ENCODE measurements around the gene SRRD.

SRRD gene

GRCh38 chr22:26443901-26444690 lies 39.6 kb upstream of the SRRD start:
- no peak for TF ChIP-seq CTCF (IDR thresholded peaks at IDR 0.05; ENCODE audit: insufficient read depth, low read length, poor library complexity, severe bottlenecking)
- no peaks in the 10 kb centered on the region for H3K36me3 ChIP-seq (ENCODE audit: low read length)
- H3K79me2 ChIP-seq (ENCODE audit: insufficient read depth, low read length): no peaks in the 10 kb centered on the region
- no peak overlapping the region for H3K4me2 ChIP-seq (ENCODE audit: low read depth, low read length, poor library complexity, severe bottlenecking)
- H3K9me2 ChIP-seq (replicated peaks; ENCODE audit: insufficient read depth, low read length): no peaks in the 10 kb centered on the region
- H3K9me3 ChIP-seq (ENCODE audit: insufficient read depth, low read length): no peaks in the 10 kb centered on the region
- H4K20me1 ChIP-seq (ENCODE audit: low read depth, low read length): no peaks in the 10 kb centered on the region
- H3K27ac ChIP-seq (ENCODE audit: low read depth, low read length): no peak overlapping the region
- H3K27me3 ChIP-seq (ENCODE audit: low read length): no peaks in the 10 kb centered on the region
- no peaks in the 10 kb centered on the region for H3F3A ChIP-seq (ENCODE audit: insufficient read depth)
- no peak overlapping the region for H3K9ac ChIP-seq (ENCODE audit: low read length)
- H2AFZ ChIP-seq (ENCODE audit: low read depth, low read length, severe bottlenecking): no peak overlapping the region
- H3K4me3 ChIP-seq (ENCODE audit: insufficient read depth, low read length, poor library complexity, severe bottlenecking): no peak overlapping the region

GRCh38 chr22:26444777-26445176 lies 38.9 kb upstream of the SRRD start:
- Histone ChIP-seq H3K4me2 (ENCODE audit: low read depth, low read length, poor library complexity, severe bottlenecking) (no peak overlapping the region), H3K27me3 (ENCODE audit: low read length) (no peaks in the 10 kb centered on the region), H3K9me3 (ENCODE audit: insufficient read depth, low read length) (no peaks in the 10 kb centered on the region), H2AFZ (ENCODE audit: low read depth, low read length, severe bottlenecking) (no peak overlapping the region), H3K79me2 (ENCODE audit: insufficient read depth, low read length) (no peaks in the 10 kb centered on the region), H3K9me2 (replicated peaks; ENCODE audit: insufficient read depth, low read length) (no peaks in the 10 kb centered on the region), H3K36me3 (ENCODE audit: low read length) (no peaks in the 10 kb centered on the region), H4K20me1 (ENCODE audit: low read depth, low read length) (no peaks in the 10 kb centered on the region), H3K27ac (ENCODE audit: low read depth, low read length) (no peak overlapping the region), H3F3A (ENCODE audit: insufficient read depth) (no peaks in the 10 kb centered on the region), H3K9ac (ENCODE audit: low read length) (no peak overlapping the region), H3K4me3 (ENCODE audit: insufficient read depth, low read length, poor library complexity, severe bottlenecking) (no peak overlapping the region)
- TF ChIP-seq CTCF (IDR thresholded peaks at IDR 0.05; ENCODE audit: insufficient read depth, low read length, poor library complexity, severe bottlenecking) (no peak), EZH2phosphoT487 (conservative IDR thresholded peaks at IDR 0.05; ENCODE audit: low read length) (no peak)

- TF ChIP-seq CTCF (IDR thresholded peaks at IDR 0.05; ENCODE audit: insufficient read depth, low read length, poor library complexity, severe bottlenecking): no peak
- no peak for TF ChIP-seq EZH2phosphoT487 (conservative IDR thresholded peaks at IDR 0.05; ENCODE audit: low read length)
- Histone ChIP-seq H2AFZ (ENCODE audit: low read depth, low read length, severe bottlenecking) (no peak overlapping the region), H3K27ac (ENCODE audit: low read depth, low read length) (no peak overlapping the region), H3K4me2 (ENCODE audit: low read depth, low read length, poor library complexity, severe bottlenecking) (no peak overlapping the region), H3K36me3 (ENCODE audit: low read length) (no peaks in the 10 kb centered on the region), H3K9ac (ENCODE audit: low read length) (no peak overlapping the region), H3K9me3 (ENCODE audit: insufficient read depth, low read length) (no peaks in the 10 kb centered on the region), H3K79me2 (ENCODE audit: insufficient read depth, low read length) (no peaks in the 10 kb centered on the region), H3K27me3 (ENCODE audit: low read length) (no peaks in the 10 kb centered on the region), H3K4me3 (ENCODE audit: insufficient read depth, low read length, poor library complexity, severe bottlenecking) (no peak overlapping the region), H3K9me2 (replicated peaks; ENCODE audit: insufficient read depth, low read length) (no peaks in the 10 kb centered on the region), H3F3A (ENCODE audit: insufficient read depth) (no peaks in the 10 kb centered on the region), H4K20me1 (ENCODE audit: low read depth, low read length) (no peaks in the 10 kb centered on the region)
Observed at GRCh38 chr22:26445577-26446275, 38.0 kb upstream of the SRRD start.

Measured in SU-DHL-6 (cell line).